DMS53 (cell line): ENCODE data around the gene GYPB.
"Not testable (repeated sequence)": the region's sequence is repeated elsewhere in the genome, so short reads cannot be mapped to it uniquely, and the experiment has no call there.

Source experiments
- DNase-seq: peaks from one replicate; lab custom pipeline; 2025; lab: John Stamatoyannopoulos, UW

The GYPB gene

GRCh38 chr4:144019277-144019676 lies at the start of gene GYPB:
Gene GYPB, minus strand, starts transcription at chr4:144019380. Its CDS starts 93 bp downstream, at chr4:144019287.
- not testable (repeated sequence) for DNase-seq

- DNase-seq = not testable (repeated sequence)
Measured at GRCh38 chr4:144061556-144061955, 42.4 kb upstream of the GYPB start.

DNA sequence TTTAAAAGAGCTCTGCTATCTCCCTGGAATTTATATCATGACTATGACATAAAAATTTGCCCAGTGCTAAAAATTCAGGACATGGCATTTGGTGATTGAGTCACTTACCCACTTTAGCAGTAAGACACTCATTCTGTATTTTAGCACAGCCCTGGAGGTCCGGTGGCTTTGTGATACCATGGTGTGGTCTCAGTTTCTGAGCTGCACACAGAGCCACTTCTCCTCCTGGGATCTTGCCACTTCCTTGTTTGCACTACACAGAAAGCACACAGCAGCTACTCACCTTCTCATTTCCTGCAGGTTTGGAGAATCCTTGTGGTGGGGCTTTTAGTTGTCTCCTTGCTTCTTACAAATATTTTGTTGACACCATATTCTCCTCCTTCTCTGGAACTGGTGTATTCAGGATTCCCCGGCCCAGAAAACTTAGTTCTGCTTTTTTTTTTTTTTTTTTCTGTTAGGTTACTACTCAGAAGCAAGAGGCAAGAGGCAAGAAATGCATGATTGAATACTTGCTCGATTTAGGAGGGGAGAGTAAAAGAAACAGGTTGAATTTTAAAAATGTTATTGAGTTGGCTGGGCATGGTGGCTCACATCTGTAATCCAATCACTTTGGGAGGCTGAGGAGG lies 41.2 kb upstream of the GYPB start:
- peak; percentile 44 for DNase-seq

- no peak for DNase-seq
Measured at GRCh38 chr4:144056800-144057199, 37.6 kb upstream of the GYPB start.

GRCh38 chr4:144055336-144055735 lies 36.2 kb upstream of the GYPB start:
- not testable (repeated sequence) for DNase-seq

GRCh38 chr4:144051494-144051893 lies 32.3 kb upstream of the GYPB start:
- DNase-seq = not testable (repeated sequence)

DNA sequence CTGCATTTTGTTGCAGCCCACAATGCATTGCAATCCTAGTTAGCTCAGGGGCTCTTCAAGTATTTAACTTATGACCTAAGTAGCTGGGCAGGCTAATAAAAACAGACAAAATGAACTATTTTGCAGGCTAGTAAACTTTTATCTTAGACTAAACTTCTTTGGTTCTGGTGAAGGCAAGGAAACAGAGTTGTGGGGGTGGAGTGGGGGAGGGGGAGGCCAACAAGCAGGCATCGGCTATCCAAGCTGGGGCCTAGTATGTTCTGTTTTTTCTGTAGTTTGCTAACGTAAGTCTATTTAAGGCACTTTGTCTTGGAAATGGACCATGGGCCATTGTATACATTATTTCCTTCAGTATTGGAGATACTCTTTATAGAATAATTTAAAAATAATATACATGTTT lies 31.5 kb upstream of the GYPB start:
- not testable (repeated sequence) for DNase-seq

GRCh38 chr4:144049495-144050424 lies 30.6 kb upstream of the GYPB start:
- DNase-seq = not testable (repeated sequence)

DNA sequence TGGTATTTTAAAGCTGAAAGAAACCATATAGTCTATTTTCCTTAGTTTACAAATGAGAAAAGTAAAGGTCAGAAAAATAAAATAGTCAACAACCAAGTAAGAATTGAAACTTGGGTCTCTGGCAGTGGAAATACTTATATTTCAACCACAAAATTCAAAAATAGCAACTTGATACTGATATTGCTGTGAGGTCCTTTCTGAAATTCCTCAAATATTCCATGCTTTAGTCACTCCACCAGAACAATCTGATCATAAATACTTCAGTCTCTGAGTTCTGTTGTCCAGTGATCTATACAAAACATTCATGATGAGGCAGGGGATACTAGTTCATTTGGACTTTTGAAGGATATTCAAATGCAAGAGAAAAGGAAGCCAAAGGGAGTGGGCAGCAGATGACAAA lies 25.8 kb upstream of the GYPB start:
- not testable (repeated sequence) for DNase-seq

DNA sequence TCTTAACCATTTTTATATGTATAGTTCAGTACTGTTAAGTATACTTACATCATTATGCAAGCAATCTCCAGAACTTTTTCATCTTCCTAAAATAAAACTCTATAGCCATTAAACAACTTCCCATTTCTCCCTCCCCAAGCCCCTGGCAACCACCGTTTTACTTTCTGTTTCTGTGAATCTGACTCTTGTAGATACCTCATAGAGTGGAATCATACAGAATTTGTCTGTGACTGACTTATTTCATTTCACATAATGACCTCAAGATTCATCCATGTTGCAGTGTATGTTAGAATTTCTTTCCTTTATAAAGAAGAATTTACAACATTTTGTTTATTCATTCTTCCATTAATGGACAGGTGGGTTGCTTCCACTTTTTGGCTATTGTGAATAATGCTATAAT lies 13.4 kb upstream of the GYPB start:
- not testable (repeated sequence) for DNase-seq

DNA sequence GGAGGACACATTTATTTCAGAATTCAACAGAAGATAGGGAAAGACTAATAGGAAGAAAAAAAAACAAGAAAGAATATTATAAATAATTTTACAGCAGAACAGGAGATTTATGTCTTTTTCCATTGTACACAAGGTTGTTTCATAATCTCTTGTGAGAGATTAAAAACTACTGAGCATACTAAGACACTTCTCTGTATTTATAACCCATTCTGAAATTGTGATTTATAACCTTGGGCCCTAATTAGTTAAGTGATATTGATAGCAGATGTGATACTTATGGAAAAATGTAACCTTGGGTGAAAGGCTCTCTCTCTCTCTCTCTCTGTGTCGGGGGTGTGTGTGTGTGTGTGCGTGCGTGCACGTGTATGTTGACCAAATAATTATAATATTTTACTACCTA lies 12.7 kb upstream of the GYPB start:
- not testable (repeated sequence) for DNase-seq

DNA sequence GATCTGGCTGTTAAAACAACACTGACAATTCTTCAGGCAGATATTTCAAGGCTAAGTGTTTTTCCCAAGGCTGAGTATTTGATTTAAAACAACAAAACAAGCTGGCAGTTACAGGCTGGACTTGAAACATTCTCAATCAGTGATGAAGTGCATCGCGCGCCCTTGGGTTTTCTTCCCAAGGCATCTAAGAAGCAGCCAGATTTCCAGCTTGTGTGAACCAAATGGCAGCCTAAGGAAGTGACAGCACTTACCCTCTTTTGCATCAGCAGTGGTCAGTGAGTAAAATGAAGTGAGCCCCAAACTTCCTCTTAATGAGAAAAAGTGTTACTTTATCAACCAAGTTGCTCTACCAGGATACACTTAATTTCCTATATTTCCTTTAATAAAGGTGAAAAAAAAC lies 12.2 kb upstream of the GYPB start:
- not testable (repeated sequence) for DNase-seq

- DNase-seq = not testable (repeated sequence)
Measured at GRCh38 chr4:144030708-144031107, 11.5 kb upstream of the GYPB start.

- DNase-seq = not testable (repeated sequence)
Measured at GRCh38 chr4:144026682-144027081, 7.5 kb upstream of the GYPB start.

GRCh38 chr4:144024399-144025053 lies 5.3 kb upstream of the GYPB start:
- DNase-seq = not testable (repeated sequence)

GRCh38 chr4:144022772-144023400 lies 3.7 kb upstream of the GYPB start:
- not testable (repeated sequence) for DNase-seq

GRCh38 chr4:144021336-144021990 lies 2.3 kb upstream of the GYPB start:
- DNase-seq = peak; percentile 66

- DNase-seq = not testable (repeated sequence)
Measured at GRCh38 chr4:144018223-144019000, 768 bp downstream of the GYPB start.

DNA sequence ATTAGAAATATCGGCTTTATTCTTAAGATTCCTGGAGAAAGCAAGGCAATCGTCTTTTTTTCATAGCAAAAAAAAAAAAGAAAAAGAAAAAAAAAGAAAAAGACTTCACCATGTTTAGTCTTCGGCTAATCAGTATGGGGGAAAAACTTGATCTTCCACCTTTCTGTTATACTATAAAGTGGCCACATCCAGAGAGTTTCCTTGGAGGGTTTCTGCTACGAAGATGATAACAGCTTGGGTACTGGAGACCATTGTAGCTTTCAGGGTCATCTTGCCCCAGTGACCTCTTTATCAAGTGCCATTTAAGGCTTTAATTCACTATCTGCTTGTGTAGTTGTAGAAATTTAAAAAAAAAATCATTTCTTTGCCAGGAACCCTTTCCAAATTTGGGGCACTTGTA lies 1.9 kb downstream of the GYPB start:
- DNase-seq = not testable (repeated sequence)

DNA sequence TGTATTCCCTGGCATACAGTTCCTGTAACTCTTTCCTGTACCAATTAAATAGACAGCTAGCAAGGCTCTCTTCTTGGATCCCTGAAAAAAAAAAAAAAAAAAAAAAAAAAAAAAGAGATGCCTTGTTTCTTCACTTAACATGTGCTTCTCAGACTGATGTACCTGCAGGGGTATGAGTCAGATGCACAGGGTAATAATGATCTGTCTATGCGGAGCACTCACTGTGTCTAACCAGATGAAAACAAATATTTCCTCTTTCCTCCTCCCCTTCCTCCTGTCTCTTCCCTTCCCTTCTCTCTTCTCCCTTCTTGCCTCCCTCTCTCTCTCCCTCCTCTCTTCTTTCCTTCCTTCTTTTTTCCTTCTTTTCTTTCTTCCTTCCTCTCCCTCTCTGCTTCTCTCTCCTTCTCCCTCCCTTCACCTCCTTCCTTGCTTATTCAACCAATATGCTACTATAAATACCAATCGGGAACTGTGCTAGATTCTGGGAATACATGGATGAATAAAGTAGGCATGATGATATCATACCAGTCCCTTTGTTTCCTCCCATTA lies 3.0 kb downstream of the GYPB start:
- not testable (repeated sequence) for DNase-seq
